Measurements from ENCODE around the gene SH3GLB1. TPM values are rescaled to one million over a fixed set of nuclear protein-coding genes. Genes with fewer than 3 reads are reported as not detected.
"Not testable (repeated sequence)": the region's sequence is repeated elsewhere in the genome, so short reads cannot be mapped to it uniquely, and the experiment has no call there.

The SH3GLB1 gene
- total RNA-seq, 1 donor from 2014 or later = 117 TPM

GRCh38 chr1:86695400-86695799, 9.0 kb upstream of the SH3GLB1 start:
- H3K9me3 Mint-ChIP-seq (ENCODE audit: unreplicated experiment) = no peaks in the 10 kb centered on the region
- DNase-seq (ENCODE audit: low spot score) = no peak
- H3K36me3 Mint-ChIP-seq (ENCODE audit: low read depth, unreplicated experiment) = no peaks in the 10 kb centered on the region
- peaks cover 1% of the 10 kb centered on the region for H3K27me3 Mint-ChIP-seq (ENCODE audit: unreplicated experiment)
- no peak overlapping the region for H3K4me3 Mint-ChIP-seq (ENCODE audit: unreplicated experiment)
- H3K4me1 Mint-ChIP-seq (ENCODE audit: unreplicated experiment) = no peaks in the 10 kb centered on the region
- H3K27ac Mint-ChIP-seq (ENCODE audit: unreplicated experiment) = no peak overlapping the region
- no peak for TF ChIP-seq CTCF (IDR thresholded peaks at IDR 0.05; ENCODE audit: unreplicated experiment)

GRCh38 chr1:86696522-86696921, 7.9 kb upstream of the SH3GLB1 start:
- no peak for DNase-seq (ENCODE audit: low spot score)
- Mint-ChIP-seq H3K27ac (ENCODE audit: unreplicated experiment) (no peak overlapping the region), H3K9me3 (ENCODE audit: unreplicated experiment) (no peaks in the 10 kb centered on the region), H3K36me3 (ENCODE audit: low read depth, unreplicated experiment) (no peaks in the 10 kb centered on the region), H3K27me3 (ENCODE audit: unreplicated experiment) (peaks cover 1% of the 10 kb centered on the region), H3K4me3 (ENCODE audit: unreplicated experiment) (no peak overlapping the region), H3K4me1 (ENCODE audit: unreplicated experiment) (no peaks in the 10 kb centered on the region)
- TF ChIP-seq CTCF (IDR thresholded peaks at IDR 0.05; ENCODE audit: unreplicated experiment) = no peak

- H3K4me3 Mint-ChIP-seq (ENCODE audit: unreplicated experiment) = no peak overlapping the region
These were observed 5.2 kb upstream of the SH3GLB1 start for GRCh38 chr1:86699186-86699585.

GRCh38 chr1:86701731-86702130, 2.6 kb upstream of the SH3GLB1 start:
- Mint-ChIP-seq H3K27me3 (ENCODE audit: unreplicated experiment) (peaks cover 7% of the 10 kb centered on the region), H3K4me3 (ENCODE audit: unreplicated experiment) (no peak overlapping the region)

More at GRCh38 chr1:86699186-86699585, 5.2 kb upstream of the SH3GLB1 start:
- Mint-ChIP-seq H3K27me3 (ENCODE audit: unreplicated experiment) (peaks cover 3% of the 10 kb centered on the region), H3K27ac (ENCODE audit: unreplicated experiment) (no peak overlapping the region), H3K36me3 (ENCODE audit: low read depth, unreplicated experiment) (no peaks in the 10 kb centered on the region), H3K4me1 (ENCODE audit: unreplicated experiment) (peaks cover 6% of the 10 kb centered on the region), H3K9me3 (ENCODE audit: unreplicated experiment) (no peaks in the 10 kb centered on the region)
- TF ChIP-seq CTCF (IDR thresholded peaks at IDR 0.05; ENCODE audit: unreplicated experiment) = no peak
- no peak for DNase-seq (ENCODE audit: low spot score)

GRCh38 chr1:86702954-86703494, 1.4 kb upstream of the SH3GLB1 start:
- Mint-ChIP-seq H3K27ac (ENCODE audit: unreplicated experiment) (peak overlapping the region; percentile 84), H3K4me3 (ENCODE audit: unreplicated experiment) (peak overlapping the region; percentile 90), H3K4me1 (ENCODE audit: unreplicated experiment) (peaks cover 20% of the 10 kb centered on the region)
- H3K36me3 Mint-ChIP-seq (ENCODE audit: low read depth, unreplicated experiment); H3K9me3 Mint-ChIP-seq (ENCODE audit: unreplicated experiment); DNase-seq (ENCODE audit: low spot score); H3K27me3 Mint-ChIP-seq (ENCODE audit: unreplicated experiment): not testable (repeated sequence)

More at GRCh38 chr1:86701731-86702130, 2.6 kb upstream of the SH3GLB1 start:
- TF ChIP-seq CTCF (IDR thresholded peaks at IDR 0.05; ENCODE audit: unreplicated experiment) = no peak
- no peak for DNase-seq (ENCODE audit: low spot score)
- no peaks in the 10 kb centered on the region for H3K9me3 Mint-ChIP-seq (ENCODE audit: unreplicated experiment)
- H3K4me1 Mint-ChIP-seq (ENCODE audit: unreplicated experiment) = peaks cover 14% of the 10 kb centered on the region
- no peak overlapping the region for H3K27ac Mint-ChIP-seq (ENCODE audit: unreplicated experiment)
- H3K36me3 Mint-ChIP-seq (ENCODE audit: low read depth, unreplicated experiment) = peaks cover 3% of the 10 kb centered on the region

Measured in endothelial cell (in vitro differentiated cells).